ENCODE results near the gene ACP7. TPM values are rescaled to one million over a fixed set of nuclear protein-coding genes. Genes with fewer than 3 reads are reported as not detected.

The ACP7 gene
- total RNA-seq, 1 donor from 2014 or later = not detected

DNA sequence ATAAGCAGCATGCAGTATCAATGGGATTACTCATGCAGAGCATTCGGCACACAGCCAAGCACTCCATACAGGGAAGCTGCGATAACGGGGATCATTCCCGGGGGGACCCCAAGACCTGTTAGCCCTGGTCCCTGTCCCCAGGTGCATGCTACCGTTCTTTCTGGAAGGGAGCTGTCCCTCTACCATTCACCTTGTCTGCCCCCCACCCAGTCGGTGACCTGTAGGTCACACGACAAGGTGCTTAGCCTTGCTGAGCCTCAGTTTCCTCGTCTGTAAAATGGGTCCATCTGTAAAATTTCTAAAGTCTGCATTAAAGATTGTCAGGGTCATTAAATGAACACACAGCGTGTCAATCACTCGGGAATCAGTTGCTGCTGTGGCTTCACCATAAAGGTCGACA, 6.8 kb upstream of the ACP7 start:
- TF ChIP-seq, protein P1, sequence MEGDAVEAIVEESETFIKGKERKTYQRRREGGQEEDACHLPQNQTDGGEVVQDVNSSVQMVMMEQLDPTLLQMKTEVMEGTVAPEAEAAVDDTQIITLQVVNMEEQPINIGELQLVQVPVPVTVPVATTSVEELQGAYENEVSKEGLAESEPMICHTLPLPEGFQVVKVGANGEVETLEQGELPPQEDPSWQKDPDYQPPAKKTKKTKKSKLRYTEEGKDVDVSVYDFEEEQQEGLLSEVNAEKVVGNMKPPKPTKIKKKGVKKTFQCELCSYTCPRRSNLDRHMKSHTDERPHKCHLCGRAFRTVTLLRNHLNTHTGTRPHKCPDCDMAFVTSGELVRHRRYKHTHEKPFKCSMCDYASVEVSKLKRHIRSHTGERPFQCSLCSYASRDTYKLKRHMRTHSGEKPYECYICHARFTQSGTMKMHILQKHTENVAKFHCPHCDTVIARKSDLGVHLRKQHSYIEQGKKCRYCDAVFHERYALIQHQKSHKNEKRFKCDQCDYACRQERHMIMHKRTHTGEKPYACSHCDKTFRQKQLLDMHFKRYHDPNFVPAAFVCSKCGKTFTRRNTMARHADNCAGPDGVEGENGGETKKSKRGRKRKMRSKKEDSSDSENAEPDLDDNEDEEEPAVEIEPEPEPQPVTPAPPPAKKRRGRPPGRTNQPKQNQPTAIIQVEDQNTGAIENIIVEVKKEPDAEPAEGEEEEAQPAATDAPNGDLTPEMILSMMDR (IDR thresholded peaks at IDR 0.05; ENCODE audit: unreplicated experiment) = no peak

DNA sequence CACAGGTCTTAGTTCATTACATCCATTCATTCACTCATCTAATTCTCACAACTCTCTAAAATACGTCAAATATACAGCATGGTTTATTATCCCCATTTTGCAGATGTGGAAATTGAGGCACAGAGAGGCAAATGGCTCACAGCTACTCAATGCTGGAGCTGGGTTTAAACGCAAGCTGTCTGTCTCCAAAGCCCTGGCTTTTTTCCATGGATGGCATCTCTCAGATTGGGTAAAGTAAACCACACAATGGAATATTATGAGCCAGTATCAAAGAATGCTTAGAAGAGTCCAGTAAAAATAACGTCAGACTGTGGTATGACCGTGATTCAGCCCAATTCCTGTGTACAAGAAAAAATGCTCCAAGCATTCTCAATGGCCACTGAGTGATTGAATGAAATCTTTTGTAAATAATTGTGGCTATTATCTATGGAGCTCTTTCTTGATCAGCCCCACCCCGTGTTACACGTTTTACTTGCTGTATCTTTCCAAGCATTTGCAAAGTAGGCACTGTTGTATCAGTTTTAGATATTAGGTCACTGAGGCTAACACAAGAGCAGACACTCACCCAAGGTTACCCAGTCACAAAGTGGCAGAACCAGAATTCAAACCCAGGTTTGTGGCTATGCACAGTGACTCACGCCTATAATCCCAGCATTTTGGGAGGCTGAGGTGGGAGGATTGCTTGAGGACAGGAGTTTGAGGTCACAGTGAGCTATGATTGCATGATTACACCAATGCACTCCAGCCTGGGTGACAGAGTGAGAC, 5.5 kb upstream of the ACP7 start:
- no peak overlapping the region for H3K27ac Mint-ChIP-seq
- peaks cover 60% of the 10 kb centered on the region for H3K27me3 Mint-ChIP-seq (ENCODE audit: low read depth)
- TF ChIP-seq, protein P1 (IDR thresholded peaks at IDR 0.05; ENCODE audit: unreplicated experiment) = no peak
- H3K4me3 Mint-ChIP-seq = no peak overlapping the region
- no peaks in the 10 kb centered on the region for H3K36me3 Mint-ChIP-seq
- H3K9me3 Mint-ChIP-seq = no peaks in the 10 kb centered on the region
- peaks cover 8% of the 10 kb centered on the region for H3K4me1 Mint-ChIP-seq
- no peak for DNase-seq (ENCODE audit: low spot score in 2 of 2, unreplicated experiment in 2 of 2)

More for the DNA sequence above, 6.8 kb upstream of the ACP7 start:
- Mint-ChIP-seq H3K36me3 (no peaks in the 10 kb centered on the region), H3K27me3 (ENCODE audit: low read depth) (peaks cover 48% of the 10 kb centered on the region), H3K4me3 (no peak overlapping the region), H3K4me1 (no peaks in the 10 kb centered on the region), H3K27ac (no peak overlapping the region), H3K9me3 (no peaks in the 10 kb centered on the region)
- DNase-seq (ENCODE audit: low spot score in 2 of 2, unreplicated experiment in 2 of 2) = no peak

DNA sequence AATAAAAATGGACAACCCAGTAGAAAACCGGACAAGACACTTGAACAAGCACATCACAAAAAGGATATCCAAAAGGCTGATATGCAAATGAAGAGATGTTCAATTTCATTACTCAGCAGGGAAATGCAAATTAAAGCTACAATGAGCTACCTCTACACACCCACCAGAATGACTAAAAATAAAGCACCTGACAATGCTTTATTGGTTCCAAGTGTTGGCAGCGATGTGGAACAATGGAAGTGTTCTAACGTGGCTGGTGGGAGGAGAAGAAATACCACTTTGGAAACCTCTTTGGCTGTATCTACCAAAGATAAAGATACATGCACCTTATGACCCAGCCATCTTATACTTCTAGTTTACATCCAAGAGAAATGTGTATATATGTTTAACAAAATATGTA, 3.7 kb upstream of the ACP7 start:
- no peaks in the 10 kb centered on the region for H3K9me3 Mint-ChIP-seq
- H3K4me3 Mint-ChIP-seq = no peak overlapping the region
- DNase-seq (ENCODE audit: low spot score in 2 of 2, unreplicated experiment in 2 of 2) = no peak
- peaks cover 11% of the 10 kb centered on the region for H3K4me1 Mint-ChIP-seq
- H3K27me3 Mint-ChIP-seq (ENCODE audit: low read depth) = peaks cover 72% of the 10 kb centered on the region
- H3K27ac Mint-ChIP-seq = no peak overlapping the region
- TF ChIP-seq, protein P1 (IDR thresholded peaks at IDR 0.05; ENCODE audit: unreplicated experiment) = no peak
- no peaks in the 10 kb centered on the region for H3K36me3 Mint-ChIP-seq

DNA sequence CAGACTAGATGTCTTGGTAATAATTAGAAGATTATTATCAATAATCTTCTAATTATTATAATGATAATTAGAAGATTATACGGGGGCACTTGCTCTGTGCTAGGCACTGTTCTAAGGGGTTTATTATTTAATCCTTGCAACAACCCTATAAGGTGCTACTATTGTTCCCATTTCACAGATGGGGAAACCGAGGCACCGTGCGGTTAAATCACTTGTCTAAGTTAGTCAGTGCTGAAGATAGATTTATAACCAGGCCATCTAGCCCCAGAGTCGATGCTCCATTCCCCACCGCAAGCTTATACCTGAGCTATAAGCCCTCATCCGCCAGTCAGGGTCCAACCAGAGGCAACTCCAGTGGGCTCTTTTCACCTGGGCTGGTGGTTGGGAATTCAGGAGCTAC, 2.0 kb upstream of the ACP7 start:
- no peak for DNase-seq (ENCODE audit: low spot score in 2 of 2, unreplicated experiment in 2 of 2)
- no peaks in the 10 kb centered on the region for H3K9me3 Mint-ChIP-seq
- no peak overlapping the region for H3K27ac Mint-ChIP-seq
- H3K4me3 Mint-ChIP-seq = no peak overlapping the region
- H3K36me3 Mint-ChIP-seq = no peaks in the 10 kb centered on the region
- peaks cover 80% of the 10 kb centered on the region for H3K27me3 Mint-ChIP-seq (ENCODE audit: low read depth)
- H3K4me1 Mint-ChIP-seq = peaks cover 11% of the 10 kb centered on the region
- TF ChIP-seq, protein P1 (IDR thresholded peaks at IDR 0.05; ENCODE audit: unreplicated experiment) = no peak

DNA sequence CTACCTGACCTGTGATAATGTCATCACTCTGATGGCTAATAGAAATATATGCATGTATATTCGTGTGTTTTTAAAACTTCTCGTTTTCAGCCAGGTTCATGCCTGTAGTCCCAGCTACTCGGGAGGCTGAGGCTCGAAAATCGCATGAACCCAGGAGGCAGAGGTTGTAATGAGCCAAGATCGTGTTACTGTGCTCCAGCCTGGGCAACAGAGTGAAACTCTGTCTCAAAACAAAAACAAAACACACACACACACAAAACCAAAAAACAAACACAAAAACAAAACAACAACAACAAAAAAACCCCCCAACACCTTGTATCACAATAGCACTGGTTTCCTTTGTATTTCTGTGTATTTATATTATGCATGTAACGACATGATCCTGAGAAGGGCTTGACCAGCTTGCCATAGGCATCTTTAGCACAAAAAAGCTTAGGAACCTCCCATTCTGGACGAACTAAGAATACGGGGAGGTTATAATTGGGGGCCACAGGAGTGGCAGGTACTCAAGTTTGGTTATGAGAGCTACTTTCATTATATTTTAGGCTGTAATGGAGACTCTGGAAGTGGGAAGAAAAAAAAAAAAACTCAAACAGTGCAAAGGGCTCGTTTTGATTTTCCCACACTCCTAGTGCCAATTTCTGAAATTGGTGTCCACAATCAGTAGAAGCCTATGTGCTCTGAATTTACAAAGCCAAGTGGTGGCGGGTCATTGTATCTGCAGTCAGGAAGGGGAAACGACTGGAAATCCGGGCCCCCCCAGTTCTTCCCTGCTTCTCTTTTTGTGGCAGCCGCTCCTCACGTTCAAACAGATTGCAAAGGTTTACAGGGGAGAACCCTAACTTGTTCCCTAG, 1.2 kb upstream of the ACP7 start:
- H3K9me3 Mint-ChIP-seq = no peaks in the 10 kb centered on the region
- peaks cover 85% of the 10 kb centered on the region for H3K27me3 Mint-ChIP-seq (ENCODE audit: low read depth)

More for the DNA sequence above, 1.2 kb upstream of the ACP7 start:
- Mint-ChIP-seq H3K4me3 (peak overlapping the region; percentile 47), H3K27ac (no peak overlapping the region), H3K36me3 (no peaks in the 10 kb centered on the region), H3K4me1 (peaks cover 11% of the 10 kb centered on the region)
- TF ChIP-seq, protein P1 (IDR thresholded peaks at IDR 0.05; ENCODE audit: unreplicated experiment) = no peak
- no peak for DNase-seq (ENCODE audit: low spot score in 2 of 2, unreplicated experiment in 2 of 2)
